Epithelial cell of prostate (primary cell): ENCODE data around the gene BCL6.
A peak's percentile ranks its signal among the peaks of the same experiment; 100 is the strongest.

Experiments
- DNase-seq: peaks from one replicate; pipeline ENCODE4 v3.0.0-alpha.2; 2011; ENCODE audit warnings: low read depth, low spot score
- H3K27ac ChIP-seq: fragments of 450-650 bp; 2 replicates; pipeline ENCODE4 v1.5.1; 2017; ENCODE audit warnings: mild to moderate bottlenecking

Gene BCL6

DNA sequence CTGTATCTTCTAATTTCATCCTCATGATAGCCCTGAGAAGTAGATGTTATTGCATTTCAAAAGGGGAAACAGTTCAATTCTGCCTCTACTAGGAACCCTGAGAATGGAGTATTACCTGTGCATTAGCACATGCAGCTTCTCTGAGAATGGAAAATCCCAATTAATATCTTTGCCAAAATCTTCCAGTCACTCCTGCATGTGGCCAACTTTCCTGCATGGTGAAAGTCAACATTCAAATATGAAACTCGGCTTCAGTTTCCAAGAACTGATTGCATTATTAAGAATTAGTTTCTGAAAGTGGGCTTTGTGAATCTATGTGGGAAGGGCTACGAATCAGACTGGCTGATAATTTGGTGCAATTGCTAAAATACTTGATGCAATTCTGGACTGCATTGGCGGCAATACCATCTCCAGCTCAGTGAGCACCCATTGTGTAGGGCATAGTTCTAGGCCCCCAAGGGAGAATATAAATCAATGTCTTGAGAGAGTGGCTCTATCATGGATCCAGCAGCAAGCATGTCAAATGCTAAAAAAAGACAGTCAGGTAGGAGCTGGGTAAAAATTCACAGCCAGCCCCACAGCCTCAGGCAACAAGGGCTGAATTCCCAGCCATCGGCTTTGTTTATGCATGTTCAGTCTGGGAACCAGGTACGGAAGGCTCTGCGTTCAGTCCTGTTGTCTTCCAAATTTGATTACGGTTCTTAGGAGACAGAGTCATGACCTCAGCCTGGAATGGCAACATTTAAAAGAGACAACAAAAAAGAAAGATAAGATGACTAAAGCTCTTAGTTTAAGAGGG lies 18.8 kb upstream of the BCL6 start:
- no peak for DNase-seq
- no peak overlapping the region for H3K27ac ChIP-seq

DNA sequence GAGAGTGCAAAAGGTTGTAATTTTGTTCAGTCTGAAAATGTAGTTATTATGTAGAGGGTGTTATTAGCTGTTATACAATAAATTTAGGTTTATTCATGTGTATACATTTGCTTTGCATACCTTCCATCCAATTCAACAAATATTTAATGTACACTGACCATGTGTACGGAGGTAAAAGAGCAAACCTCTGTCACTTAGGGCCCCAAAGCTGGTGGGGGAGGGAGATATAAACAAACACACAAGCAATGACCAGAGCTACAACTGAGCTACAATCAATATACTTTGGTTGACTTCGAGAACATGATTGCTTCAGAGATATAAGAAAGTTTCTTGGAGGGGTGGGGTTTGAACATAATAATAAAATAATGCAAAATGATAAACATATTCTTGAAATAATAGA lies 17.5 kb upstream of the BCL6 start:
- no peak for DNase-seq
- H3K27ac ChIP-seq = no peak overlapping the region

DNA sequence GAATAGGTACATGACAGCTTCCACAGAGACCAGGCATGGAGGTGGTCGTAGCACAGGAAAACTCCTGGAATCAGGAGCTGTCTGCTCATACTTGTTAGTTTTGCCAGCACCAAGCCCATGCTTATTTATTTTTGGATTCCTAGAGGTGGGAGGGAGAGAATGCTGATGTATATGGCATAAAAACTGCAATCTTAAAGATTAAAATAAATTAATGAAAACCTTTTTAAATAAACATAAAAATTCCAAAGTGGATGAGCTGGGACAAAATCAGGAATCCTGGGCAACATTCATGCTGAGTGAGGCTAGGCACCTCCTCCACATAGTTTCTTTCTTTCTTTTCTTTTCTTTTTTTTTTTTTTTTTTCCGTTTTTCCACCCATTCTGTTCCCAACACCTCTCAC lies 14.3 kb upstream of the BCL6 start:
- DNase-seq = no peak
- no peak overlapping the region for H3K27ac ChIP-seq

DNA sequence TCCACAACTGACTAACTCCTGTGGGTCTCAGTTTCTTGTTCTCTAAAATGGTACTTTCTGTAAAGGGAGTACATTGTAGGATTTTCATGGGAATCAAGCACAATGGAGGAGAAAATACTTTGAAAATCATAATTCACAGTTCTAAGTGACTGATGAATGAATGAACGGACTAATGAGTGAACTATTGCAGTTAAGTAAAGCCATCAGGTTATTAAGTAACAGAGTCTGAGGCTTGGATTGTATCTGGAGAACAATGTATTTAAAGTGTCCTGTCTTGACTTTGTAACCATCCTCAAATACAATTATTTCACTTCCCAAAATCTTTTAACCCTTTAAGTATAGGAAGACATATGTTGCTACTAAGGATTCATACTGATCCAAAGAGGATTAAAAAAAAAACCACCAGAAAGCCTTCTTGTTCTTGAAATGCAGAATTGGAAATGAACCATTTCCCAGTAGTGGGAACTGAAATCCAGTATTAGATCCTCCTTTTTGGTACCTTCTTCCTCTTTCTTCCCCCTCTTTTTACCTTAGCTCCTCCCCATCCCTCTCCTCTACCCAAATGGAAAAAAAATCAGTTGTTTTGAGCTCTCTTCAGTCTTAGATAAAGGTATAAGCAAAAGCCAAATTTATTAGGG lies 13.2 kb upstream of the BCL6 start:
- no peak for DNase-seq
- no peak overlapping the region for H3K27ac ChIP-seq

DNA sequence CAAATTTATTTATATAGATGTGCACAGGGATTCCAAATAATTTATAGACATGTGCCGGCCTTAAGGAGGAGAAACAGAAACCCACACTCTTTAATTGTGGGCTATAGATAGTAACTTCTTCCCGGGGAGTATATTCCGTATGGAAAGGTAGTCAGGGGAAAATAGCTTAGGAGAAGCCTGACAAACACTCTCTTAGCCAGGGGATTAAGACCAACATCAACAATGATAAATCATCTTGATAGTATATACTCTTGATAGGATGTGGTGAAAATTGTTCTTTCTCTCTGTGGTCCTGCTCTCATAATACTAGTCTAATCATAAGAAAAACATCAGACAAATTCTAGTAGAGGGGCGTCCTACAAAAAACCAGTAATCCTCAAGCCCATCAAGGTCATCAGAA lies 8.2 kb upstream of the BCL6 start:
- H3K27ac ChIP-seq = no peak overlapping the region
- no peak for DNase-seq

DNA sequence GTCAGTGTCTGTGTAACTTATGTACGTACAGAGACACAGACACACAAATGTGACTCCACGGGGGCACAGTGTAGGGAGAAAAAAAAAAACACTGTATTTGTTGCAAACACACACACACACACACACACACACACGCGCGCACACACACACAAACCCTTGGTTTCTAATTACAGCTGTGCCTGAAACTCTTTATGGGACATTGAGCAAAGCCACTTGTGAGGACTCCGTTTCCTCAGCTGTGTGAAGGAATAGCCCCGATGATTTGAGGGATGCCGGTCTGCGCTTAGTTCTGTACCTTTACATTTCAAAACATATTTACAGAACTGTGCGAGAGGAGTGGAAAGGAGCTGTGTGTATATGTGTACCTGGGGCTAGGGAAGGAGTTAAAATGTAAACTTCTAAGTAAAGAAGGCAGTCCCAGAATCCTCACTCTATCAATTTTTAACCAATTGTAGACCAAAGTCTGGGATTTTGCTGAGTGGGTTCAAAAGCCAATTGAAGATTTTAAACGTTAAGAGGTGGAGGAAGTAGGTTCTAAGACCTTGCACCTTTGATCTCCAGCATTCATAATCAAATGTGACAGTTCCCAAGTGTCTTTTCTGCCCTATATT lies 5.3 kb upstream of the BCL6 start:
- no peak for DNase-seq
- H3K27ac ChIP-seq = peak overlapping the region; percentile 21

DNA sequence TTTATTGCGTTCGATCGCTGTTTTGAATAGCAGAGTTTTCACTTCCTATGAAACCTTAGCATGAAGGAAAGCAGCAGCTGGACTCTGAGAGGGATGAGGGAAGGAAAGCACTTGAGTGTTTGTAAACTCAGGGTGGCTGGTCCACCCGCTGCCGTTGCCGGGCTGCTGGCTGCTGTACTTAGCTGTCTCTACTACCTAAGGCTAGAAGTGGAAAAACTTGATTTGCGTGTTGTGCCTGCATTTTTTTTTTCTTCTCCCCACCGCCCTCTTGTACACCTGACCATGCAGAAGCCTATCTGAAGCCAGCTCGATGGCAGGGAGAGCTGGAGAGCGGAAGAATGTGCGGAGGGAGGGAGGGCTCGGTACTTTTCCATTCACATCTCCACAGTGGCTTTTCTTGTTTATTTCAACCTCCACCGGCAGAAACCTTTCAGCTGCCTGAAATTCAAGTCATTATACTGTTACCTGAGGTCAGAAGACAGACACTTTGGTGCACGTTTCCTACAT lies 4.8 kb upstream of the BCL6 start:
- DNase-seq = peak; percentile 77
- peak overlapping the region; percentile 21 for H3K27ac ChIP-seq

DNA sequence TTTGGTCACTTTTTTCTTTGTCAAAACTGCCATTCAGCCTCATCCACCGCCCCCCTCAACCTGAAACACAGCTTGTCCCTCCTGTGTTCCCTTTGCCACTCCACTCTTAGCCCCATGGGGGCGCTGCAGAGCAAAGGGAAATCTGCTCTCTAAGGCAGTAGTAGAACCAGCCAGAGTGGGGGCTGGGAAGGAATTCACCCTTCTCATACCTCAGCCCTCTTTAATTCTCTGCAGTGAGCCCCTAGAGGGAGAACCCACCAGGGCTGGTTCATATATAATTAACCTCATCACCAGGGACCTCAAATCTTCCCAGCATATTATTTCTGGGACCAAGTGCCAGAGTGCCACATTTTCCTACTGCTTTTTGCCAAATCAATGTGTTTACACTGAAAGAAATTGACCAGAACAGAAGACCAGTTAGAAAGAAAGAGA lies 2.8 kb upstream of the BCL6 start:
- H3K27ac ChIP-seq = no peak overlapping the region
- no peak for DNase-seq

- H3K27ac ChIP-seq = no peak overlapping the region
- DNase-seq = no peak
Observed at GRCh38 chr3:187747506-187747905, 2.2 kb upstream of the BCL6 start.

- peak overlapping the region; percentile 89 for H3K27ac ChIP-seq
- no peak for DNase-seq
Observed at GRCh38 chr3:187746442-187747281, 1.4 kb upstream of the BCL6 start.

GRCh38 chr3:187746059-187746441 lies 782 bp upstream of the BCL6 start:
- no peak for DNase-seq
- peak overlapping the region; percentile 89 for H3K27ac ChIP-seq

DNA sequence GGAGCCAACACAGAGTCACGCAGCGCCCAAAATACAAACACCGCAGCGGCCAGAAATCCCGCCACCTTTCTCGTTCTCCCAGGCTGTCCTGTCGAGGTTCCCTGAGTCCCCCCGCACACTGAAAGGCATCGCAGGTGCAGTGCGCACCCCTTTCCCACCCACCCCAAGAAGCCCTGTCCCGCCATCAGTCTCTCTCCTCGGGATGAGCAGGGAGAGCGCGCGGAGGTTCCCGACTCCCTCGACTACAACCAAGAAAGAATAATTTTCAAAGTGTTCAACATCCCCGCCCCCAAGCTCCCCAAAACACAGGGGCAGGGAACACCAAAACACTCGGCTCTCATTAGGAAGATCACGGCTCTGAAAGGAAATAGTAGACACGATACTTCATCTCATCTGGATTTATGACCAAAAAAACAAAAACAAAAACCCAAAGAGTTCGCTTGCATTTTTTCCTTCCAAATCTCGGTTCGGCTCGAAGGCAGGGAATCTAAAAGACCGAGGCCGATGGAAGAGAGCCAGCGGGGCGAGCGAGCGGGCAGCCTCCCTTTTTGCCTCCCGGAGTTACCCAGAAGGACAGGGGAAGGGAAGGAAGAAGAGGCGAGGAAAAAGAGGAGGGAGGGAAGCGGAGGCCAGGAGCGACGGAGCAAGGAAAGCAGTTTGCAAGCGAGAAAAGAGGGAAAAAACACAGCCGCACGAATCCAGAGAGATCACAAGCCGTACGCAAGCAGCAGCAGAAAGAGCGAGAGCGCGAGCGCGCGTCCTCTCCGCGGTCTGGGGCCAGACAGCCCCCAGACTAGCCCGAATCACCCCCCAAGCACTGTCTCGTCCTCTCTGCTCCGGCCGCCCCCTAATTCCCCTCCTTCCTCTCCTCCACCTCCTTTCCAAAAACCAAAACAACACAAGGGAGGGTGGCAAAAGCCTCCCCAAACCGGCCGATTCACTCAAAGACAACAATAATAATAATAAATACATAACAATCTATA lies 808 bp downstream of the BCL6 start:
- DNase-seq = no peak
- H3K27ac ChIP-seq = peak overlapping the region; percentile 89

DNA sequence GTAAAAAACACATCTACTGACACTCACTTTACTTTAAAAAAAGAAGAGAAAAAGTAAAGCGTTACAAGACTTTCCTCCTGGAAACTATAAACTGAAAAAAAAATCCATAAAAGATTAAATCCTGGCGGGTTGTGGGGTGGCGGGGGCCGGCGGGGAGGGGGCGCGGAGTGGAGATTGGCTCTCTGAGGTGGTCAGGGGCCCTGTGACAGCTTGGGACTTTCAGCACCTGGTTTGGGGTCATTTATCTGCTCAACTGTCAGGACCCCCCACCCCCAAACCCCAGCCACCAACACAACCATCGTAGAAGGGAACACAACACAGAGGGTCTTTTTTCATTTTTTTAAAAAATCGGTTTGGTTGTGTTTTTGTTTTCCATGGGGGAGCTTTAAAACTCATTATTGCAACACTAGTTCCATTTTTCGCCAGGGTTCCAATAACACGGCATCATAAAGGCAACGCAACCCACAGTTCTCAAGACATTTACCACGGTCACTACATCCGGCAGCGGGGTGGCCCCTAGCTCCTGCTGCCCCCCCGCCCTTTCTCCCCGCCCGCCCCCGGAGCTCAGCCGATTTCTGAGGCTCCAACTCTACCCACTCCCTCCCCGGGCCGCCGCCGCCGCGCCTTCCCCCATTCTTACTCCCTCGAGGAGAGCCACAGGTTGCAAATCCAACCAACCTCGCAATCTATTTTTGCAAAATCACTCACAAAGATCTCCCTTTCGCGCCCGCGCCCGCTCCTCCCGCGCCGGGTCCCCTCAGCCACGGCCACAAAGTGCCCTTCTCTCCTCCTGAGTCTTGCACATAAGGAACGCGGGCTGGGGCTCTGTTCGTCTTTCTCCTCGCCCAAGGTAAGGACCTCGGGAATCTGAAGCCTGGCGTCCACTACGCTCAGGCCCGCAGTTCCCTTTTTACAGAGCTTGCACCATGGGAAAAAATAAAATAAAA lies 1.8 kb downstream of the BCL6 start:
- H3K27ac ChIP-seq = peak overlapping the region; percentile 89
- DNase-seq = no peak

DNA sequence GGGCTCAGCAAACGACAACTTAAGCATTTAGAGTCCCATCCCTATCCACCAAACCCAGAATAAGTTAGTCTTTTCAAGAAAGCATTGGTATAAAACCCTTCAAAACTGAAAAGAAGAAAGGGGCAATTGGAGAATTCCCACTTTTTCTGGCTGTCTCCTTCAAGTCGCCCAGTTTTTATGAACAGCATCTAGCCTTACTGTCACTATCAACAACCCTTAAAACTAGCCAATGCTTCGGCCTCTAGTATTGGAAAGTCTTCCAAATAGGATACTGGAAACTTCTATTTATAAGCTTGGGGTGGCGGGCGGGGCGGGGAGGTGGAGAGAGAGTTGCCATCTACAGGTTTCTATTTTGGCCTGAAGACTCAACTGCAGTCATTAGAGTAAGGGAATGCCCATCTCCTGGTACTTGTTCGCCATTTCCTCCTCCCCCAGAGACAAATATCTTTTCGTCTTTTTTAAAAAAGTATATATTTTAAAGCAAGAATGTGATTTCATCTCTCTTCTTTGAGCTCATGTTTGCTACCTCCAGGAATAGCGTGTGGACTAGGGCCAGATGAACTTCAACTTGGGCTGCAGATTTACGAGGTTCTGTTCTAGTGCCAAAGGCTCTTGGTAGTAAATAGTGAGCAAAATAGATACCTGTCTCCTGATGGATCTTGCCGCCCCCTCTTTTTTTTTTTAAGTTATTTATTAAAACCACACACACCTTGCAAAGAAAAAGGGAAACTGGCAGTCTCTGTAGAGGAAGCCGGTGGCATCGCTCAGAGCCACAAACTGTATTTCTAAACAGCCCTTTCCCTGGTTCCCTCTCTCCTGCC lies 2.7 kb downstream of the BCL6 start:
- DNase-seq = no peak
- peak overlapping the region; percentile 89 for H3K27ac ChIP-seq

DNA sequence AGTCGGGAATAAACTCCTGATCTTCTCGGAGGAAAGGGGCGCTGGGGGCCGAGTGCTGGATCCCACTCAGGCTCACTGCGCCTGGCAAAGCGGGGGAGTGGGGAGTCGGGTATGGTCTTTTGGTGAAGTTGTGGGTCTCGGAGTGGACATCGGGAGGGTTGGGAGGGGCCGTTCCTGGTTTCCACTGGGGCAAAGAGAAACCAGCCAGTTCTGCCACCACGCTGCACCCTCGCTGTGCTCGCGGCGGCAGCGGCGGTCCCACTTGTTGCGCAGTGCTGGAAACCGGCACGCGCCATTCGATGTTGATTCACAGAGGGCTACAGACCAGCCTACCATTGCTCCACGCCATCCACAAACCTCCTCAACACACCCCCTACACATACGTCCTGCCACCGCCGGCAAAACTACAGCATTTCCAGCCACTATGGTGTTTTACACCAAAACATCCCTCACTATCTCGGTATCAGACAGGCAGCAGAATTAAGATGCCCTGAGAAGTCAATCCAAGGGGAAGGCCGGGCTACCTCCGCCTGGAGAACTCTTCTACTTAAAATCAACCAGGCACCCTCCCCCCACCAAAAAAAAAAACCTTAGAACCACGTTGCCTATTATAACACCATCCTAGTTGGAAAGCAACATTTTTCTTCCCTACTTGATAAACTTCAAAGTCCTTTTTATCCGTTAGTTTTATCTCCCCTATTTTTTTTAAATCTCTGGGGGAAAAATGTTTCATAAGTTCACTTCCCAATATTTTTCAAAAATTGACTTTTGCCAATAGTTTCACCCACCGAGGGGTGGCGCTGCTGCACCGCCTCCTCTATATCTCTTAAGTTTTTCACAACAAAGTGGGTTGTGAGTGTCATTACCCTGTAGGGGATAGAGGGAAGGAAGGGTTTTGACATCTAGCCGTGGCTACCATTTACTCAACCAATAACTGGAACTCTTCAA lies 3.6 kb downstream of the BCL6 start:
- DNase-seq = no peak
- peak overlapping the region; percentile 89 for H3K27ac ChIP-seq
